Astrocyte of the hippocampus (primary cell): ENCODE measurements around the gene KMT2E.

Experiments
- DNase-seq: peaks from one replicate; pipeline ENCODE4 v3.0.0; 2011; ENCODE audit warnings: low read depth, low spot score

KMT2E gene

GRCh38 chr7:105079348-105079747, 65.3 kb downstream of the KMT2E start:
- no peak for DNase-seq

- no peak for DNase-seq
Observed at GRCh38 chr7:105084581-105084980, 70.6 kb downstream of the KMT2E start.

- no peak for DNase-seq
Observed at GRCh38 chr7:105086850-105087249, 72.8 kb downstream of the KMT2E start.

GRCh38 chr7:105087981-105088380, 74.0 kb downstream of the KMT2E start:
- no peak for DNase-seq

- DNase-seq = no peak
Observed at GRCh38 chr7:105088456-105088855, 74.5 kb downstream of the KMT2E start.

GRCh38 chr7:105094966-105095365, 81.0 kb downstream of the KMT2E start:
- DNase-seq = no peak

GRCh38 chr7:105096306-105096705, 82.3 kb downstream of the KMT2E start:
- DNase-seq = no peak

GRCh38 chr7:105097619-105098018, 83.6 kb downstream of the KMT2E start:
- DNase-seq = no peak

GRCh38 chr7:105098863-105099515, 85.0 kb downstream of the KMT2E start:
- DNase-seq = peak; percentile 23

GRCh38 chr7:105101864-105102263, 87.9 kb downstream of the KMT2E start:
- no peak for DNase-seq

GRCh38 chr7:105102557-105103352, 88.8 kb downstream of the KMT2E start:
- no peak for DNase-seq

GRCh38 chr7:105105579-105105978, 91.6 kb downstream of the KMT2E start:
- no peak for DNase-seq

- no peak for DNase-seq
Observed at GRCh38 chr7:105106473-105106872, 92.5 kb downstream of the KMT2E start.

GRCh38 chr7:105107458-105107857, 93.5 kb downstream of the KMT2E start:
- DNase-seq = no peak

GRCh38 chr7:105112440-105113418, 98.7 kb downstream of the KMT2E start:
- no peak for DNase-seq

- DNase-seq = no peak
Observed at GRCh38 chr7:105118612-105119600, 104.9 kb downstream of the KMT2E start.

- DNase-seq = no peak
Observed at GRCh38 chr7:105122619-105123018, 108.6 kb downstream of the KMT2E start.

- no peak for DNase-seq
Observed at GRCh38 chr7:105125745-105126144, 111.7 kb downstream of the KMT2E start.

- DNase-seq = no peak
Observed at GRCh38 chr7:105126436-105126975, 112.5 kb downstream of the KMT2E start.

GRCh38 chr7:105127179-105127578, 113.2 kb downstream of the KMT2E start:
- no peak for DNase-seq

- no peak for DNase-seq
Observed at GRCh38 chr7:105130048-105130447, 116.0 kb downstream of the KMT2E start.
